ENCODE results near the gene DLX2.
"Not testable (repeated sequence)": the region's sequence is repeated elsewhere in the genome, so short reads cannot be mapped to it uniquely, and the experiment has no call there.

The DLX2 gene

GRCh38 chr2:172081221-172082022 is 21.3 kb downstream of the DLX2 start:
- DNase-seq, result peak; percentile 55

- peak; percentile 44 for DNase-seq
Observed at GRCh38 chr2:172080641-172081220, 22.0 kb downstream of the DLX2 start.

GRCh38 chr2:172079838-172080640 is 22.7 kb downstream of the DLX2 start:
- DNase-seq, result peak; percentile 68

- DNase-seq, result no peak
Observed at GRCh38 chr2:172079416-172079815, 23.3 kb downstream of the DLX2 start.

GRCh38 chr2:172074254-172074653 is 28.4 kb downstream of the DLX2 start:
- no peak for DNase-seq

GRCh38 chr2:172073518-172073917 is 29.2 kb downstream of the DLX2 start:
- DNase-seq, result no peak

GRCh38 chr2:172072706-172073105 is 30.0 kb downstream of the DLX2 start:
- peak; percentile 62 for DNase-seq

- peak; percentile 82 for DNase-seq
Observed at GRCh38 chr2:172072303-172072702, 30.4 kb downstream of the DLX2 start.

GRCh38 chr2:172070936-172071335 is 31.8 kb downstream of the DLX2 start:
- peak; percentile 43 for DNase-seq

- not testable (repeated sequence) for DNase-seq
Observed at GRCh38 chr2:172067905-172068304, 34.8 kb downstream of the DLX2 start.

- peak; percentile 53 for DNase-seq
Observed at GRCh38 chr2:172066394-172066886, 36.3 kb downstream of the DLX2 start.

- no peak for DNase-seq
Observed at GRCh38 chr2:172065111-172065510, 37.6 kb downstream of the DLX2 start.

- no peak for DNase-seq
Observed at GRCh38 chr2:172063446-172063845, 39.3 kb downstream of the DLX2 start.

GRCh38 chr2:172062402-172063004 is 40.2 kb downstream of the DLX2 start:
- no peak for DNase-seq

GRCh38 chr2:172060118-172060517 is 42.6 kb downstream of the DLX2 start:
- DNase-seq, result not testable (repeated sequence)

- DNase-seq, result no peak
Observed at GRCh38 chr2:172058660-172059059, 44.0 kb downstream of the DLX2 start.

GRCh38 chr2:172056293-172056692 is 46.4 kb downstream of the DLX2 start:
- no peak for DNase-seq

- no peak for DNase-seq
Observed at GRCh38 chr2:172053486-172053885, 49.2 kb downstream of the DLX2 start.

GRCh38 chr2:172052000-172052983 is 50.4 kb downstream of the DLX2 start:
- DNase-seq, result peak; percentile 87

- no peak for DNase-seq
Observed at GRCh38 chr2:172050479-172051125, 52.1 kb downstream of the DLX2 start.

GRCh38 chr2:172049567-172050120 is 53.1 kb downstream of the DLX2 start:
- no peak for DNase-seq

Data from NCI-H69 (cell line).